ENCODE results near the gene SNRNP35.

DNA sequence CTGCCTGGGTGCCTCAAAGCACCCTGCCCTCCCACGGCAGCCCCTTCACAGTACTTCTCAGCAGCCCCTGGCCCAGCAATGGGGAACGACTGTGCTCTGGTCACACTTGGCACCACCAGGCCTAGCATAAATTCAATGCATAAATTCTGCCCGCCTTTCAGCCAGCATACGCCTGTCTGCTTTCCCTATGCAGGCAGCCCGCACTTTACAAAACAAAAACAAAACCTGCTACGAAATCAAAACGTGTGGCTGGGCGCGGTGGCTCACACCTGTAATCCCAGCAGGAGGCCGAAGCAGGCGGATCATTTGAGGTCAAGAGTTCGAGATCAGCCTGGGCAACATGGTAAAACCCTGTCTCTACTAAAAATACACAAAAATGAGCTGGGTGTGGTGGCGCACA, 33.5 kb downstream of the SNRNP35 start:
- TF ChIP-seq, protein P1, sequence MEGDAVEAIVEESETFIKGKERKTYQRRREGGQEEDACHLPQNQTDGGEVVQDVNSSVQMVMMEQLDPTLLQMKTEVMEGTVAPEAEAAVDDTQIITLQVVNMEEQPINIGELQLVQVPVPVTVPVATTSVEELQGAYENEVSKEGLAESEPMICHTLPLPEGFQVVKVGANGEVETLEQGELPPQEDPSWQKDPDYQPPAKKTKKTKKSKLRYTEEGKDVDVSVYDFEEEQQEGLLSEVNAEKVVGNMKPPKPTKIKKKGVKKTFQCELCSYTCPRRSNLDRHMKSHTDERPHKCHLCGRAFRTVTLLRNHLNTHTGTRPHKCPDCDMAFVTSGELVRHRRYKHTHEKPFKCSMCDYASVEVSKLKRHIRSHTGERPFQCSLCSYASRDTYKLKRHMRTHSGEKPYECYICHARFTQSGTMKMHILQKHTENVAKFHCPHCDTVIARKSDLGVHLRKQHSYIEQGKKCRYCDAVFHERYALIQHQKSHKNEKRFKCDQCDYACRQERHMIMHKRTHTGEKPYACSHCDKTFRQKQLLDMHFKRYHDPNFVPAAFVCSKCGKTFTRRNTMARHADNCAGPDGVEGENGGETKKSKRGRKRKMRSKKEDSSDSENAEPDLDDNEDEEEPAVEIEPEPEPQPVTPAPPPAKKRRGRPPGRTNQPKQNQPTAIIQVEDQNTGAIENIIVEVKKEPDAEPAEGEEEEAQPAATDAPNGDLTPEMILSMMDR (IDR thresholded peaks at IDR 0.05): no peak
- TF ChIP-seq POLR2A (IDR thresholded peaks at IDR 0.05): no peak

All from testis (tissue), 2 donors.